ENCODE data around the gene PER1. TPM values are rescaled to one million over a fixed set of nuclear protein-coding genes. Genes with fewer than 3 reads are reported as not detected.
A peak's percentile ranks its signal among the peaks of the same experiment; 100 is the strongest.
"Not testable (repeated sequence)": the region's sequence is repeated elsewhere in the genome, so short reads cannot be mapped to it uniquely, and the experiment has no call there.

Gene PER1
- total and polyA plus RNA-seq, 2 of the 8 experiments (the other 6 are each of a cell fraction or from before 2014, with no cell fraction given), result 9.6 to 38.0 TPM

DNA sequence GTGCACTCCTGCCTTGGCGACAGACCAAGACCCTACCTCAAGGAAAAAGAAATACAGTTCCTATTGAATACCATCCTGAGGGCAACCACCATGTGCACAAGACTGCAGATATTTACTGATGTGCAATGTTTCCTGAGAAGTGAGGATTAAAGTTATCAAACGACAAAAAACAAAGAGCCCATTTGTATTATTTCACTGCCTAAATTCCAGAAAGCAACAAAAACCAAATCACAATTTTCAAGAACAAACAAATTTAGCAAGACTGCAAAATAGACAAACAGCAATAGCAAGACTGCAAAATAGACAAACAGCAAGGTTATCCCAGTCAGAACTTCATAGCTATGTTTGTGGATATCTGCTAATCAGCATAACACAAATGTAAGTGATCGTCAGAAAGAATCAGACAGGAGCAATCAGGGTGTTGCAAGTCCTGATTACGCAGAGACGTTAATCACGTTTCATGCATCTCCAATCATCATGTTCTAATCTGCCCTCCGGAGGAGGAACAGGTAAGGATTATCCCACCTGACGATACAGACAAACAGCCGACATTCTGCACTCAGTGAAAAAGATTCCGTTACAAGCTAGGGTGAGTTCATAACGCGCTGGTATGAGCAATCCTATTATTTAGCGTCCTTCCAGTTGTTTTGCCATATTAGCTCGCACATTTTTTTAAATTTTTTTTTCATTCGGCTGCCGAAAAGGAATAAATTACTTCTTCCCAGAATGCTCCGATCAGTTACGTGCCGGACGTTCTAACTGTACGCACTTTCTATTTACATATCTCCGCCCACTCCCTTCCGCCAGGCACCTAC is 21.1 kb upstream of the PER1 start (continued):
- no peak for TF ChIP-seq RXRA (IDR thresholded peaks at IDR 0.05; ENCODE audit: insufficient read depth, low read depth, low read length)
- peak; percentile 36; the same call in 1 of the 2 replicates for TF ChIP-seq POU5F1 (IDR thresholded peaks at IDR 0.05; ENCODE audit: low read depth, low read length)
- TF ChIP-seq TEAD4 (IDR thresholded peaks at IDR 0.05; ENCODE audit: low read depth, low read length), result peak; percentile 58; the same call in 1 of the 2 replicates
- peak; percentile 53 for TF ChIP-seq TAF1 (IDR thresholded peaks at IDR 0.05; ENCODE audit: low read depth, low read length)
- TF ChIP-seq, protein P1, sequence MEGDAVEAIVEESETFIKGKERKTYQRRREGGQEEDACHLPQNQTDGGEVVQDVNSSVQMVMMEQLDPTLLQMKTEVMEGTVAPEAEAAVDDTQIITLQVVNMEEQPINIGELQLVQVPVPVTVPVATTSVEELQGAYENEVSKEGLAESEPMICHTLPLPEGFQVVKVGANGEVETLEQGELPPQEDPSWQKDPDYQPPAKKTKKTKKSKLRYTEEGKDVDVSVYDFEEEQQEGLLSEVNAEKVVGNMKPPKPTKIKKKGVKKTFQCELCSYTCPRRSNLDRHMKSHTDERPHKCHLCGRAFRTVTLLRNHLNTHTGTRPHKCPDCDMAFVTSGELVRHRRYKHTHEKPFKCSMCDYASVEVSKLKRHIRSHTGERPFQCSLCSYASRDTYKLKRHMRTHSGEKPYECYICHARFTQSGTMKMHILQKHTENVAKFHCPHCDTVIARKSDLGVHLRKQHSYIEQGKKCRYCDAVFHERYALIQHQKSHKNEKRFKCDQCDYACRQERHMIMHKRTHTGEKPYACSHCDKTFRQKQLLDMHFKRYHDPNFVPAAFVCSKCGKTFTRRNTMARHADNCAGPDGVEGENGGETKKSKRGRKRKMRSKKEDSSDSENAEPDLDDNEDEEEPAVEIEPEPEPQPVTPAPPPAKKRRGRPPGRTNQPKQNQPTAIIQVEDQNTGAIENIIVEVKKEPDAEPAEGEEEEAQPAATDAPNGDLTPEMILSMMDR (IDR thresholded peaks at IDR 0.05; ENCODE audit: control extremely low read depth in 1 of 3, insufficient read depth in 1 of 3, low read depth in 1 of 3, low read length in 3 of 3), result no peak
- TF ChIP-seq SP4 (IDR thresholded peaks at IDR 0.05; ENCODE audit: low read length), result peak; percentile 96
- TF ChIP-seq JUND (IDR thresholded peaks at IDR 0.05; ENCODE audit: low read length), result peak; percentile 69

- FAIRE-seq; H2AFZ ChIP-seq (ENCODE audit: low read length); H2AK5ac ChIP-seq (ENCODE audit: low read depth, low read length); H3K79me2 ChIP-seq (ENCODE audit: control insufficient read depth in 1 of 2, insufficient read depth in 2 of 2, low read length in 2 of 2); H3K27ac ChIP-seq (ENCODE audit: low read depth, low read length); H3K36me3 ChIP-seq (ENCODE audit: control insufficient read depth in 2 of 4, insufficient read depth in 4 of 4, low read length in 3 of 4); H4K8ac ChIP-seq (ENCODE audit: extremely low read depth, insufficient read depth, low read length); H3K23me2 ChIP-seq (ENCODE audit: low read depth, low read length); H3K56ac ChIP-seq (replicated peaks; ENCODE audit: insufficient read length, low read depth, low read length); H3K4me2 ChIP-seq (ENCODE audit: insufficient read depth in 1 of 2, low read depth in 2 of 2, low read length in 2 of 2); H3K18ac ChIP-seq (ENCODE audit: extremely low read depth, low read length); H2BK20ac ChIP-seq (ENCODE audit: low read length); H4K5ac ChIP-seq (ENCODE audit: insufficient read length, low read depth, low read length); H3K4ac ChIP-seq (replicated peaks; ENCODE audit: insufficient read length, low read depth, low read length); H2BK120ac ChIP-seq (replicated peaks; ENCODE audit: low read depth, low read length); H4K20me1 ChIP-seq (replicated peaks in 1 of 2; ENCODE audit: control insufficient read depth in 1 of 2, insufficient read depth in 2 of 2, low read length in 2 of 2); H2BK12ac ChIP-seq (ENCODE audit: low read depth, low read length); H2BK5ac ChIP-seq (ENCODE audit: low read depth, low read length); H3K14ac ChIP-seq (ENCODE audit: insufficient read length); H4K91ac ChIP-seq (replicated peaks; ENCODE audit: insufficient read length, low read length); H2BK15ac ChIP-seq (ENCODE audit: low read length); DNase-seq (ENCODE audit: low read depth in 1 of 2, low spot score in 2 of 2); H3K4me1 ChIP-seq (replicated peaks in 1 of 4; ENCODE audit: control insufficient read depth in 3 of 4, insufficient read depth in 4 of 4, low read length in 3 of 4); H3K4me3 ChIP-seq (ENCODE audit: extremely low read depth in 1 of 4, insufficient read depth in 2 of 4, low read depth in 3 of 4, low read length in 4 of 4); H3K79me1 ChIP-seq (ENCODE audit: low read depth, low read length); H3K9ac ChIP-seq (replicated peaks in 1 of 4; ENCODE audit: extremely low read depth in 1 of 4, low read depth in 3 of 4, low read length in 3 of 4); H3K27me3 ChIP-seq (replicated peaks in 1 of 4; ENCODE audit: control insufficient read depth in 3 of 4, extremely low read depth in 1 of 4, insufficient read depth in 3 of 4, low read length in 3 of 4); H3K23ac ChIP-seq (ENCODE audit: insufficient read length); H3K9me3 ChIP-seq (ENCODE audit: insufficient read depth in 2 of 2, low read depth in 1 of 2, low read length in 1 of 2): not testable (repeated sequence)
- ChIA-PET CTCF (ENCODE audit: partially characterized antibody) (interaction anchor here (0.8 to 2.0 kb wide), 4 partner anchors 10 to 37 kb away, joined by 3 to 8 read pairs (median 4); no protein-coding TSS in a partner anchor), POLR2A (ENCODE audit: partially characterized antibody) (interaction anchor here (0.6 to 9.3 kb wide), 5 partner anchors 9 to 212 kb away, joined by 3 to 289 read pairs (median 3); partner anchors contain the start of gene VAMP2)
- 93% methylated on average over 17 of the region's 19 CpGs; no CpG with 5 or more reads in 1 of the 2 experiments for WGBS, 2 experiments (ENCODE audit: extremely low coverage in 1 of 2, insufficient coverage in 1 of 2, insufficient read length in 1 of 2, insufficient replicate concordance in 2 of 2, low coverage in 1 of 2, low lambda C conversion rate in 2 of 2, missing lambda C conversion rate in 1 of 2)
These were observed 18.0 kb upstream of the PER1 start for GRCh38 chr17:8170186-8170585.

Measured in H1 (cell line).